HG02870 (cell line): ENCODE results near the gene ZFHX2.

Experiments
- ATAC-seq: cut with Tn5 transposase; IDR thresholded peaks from one replicate; pipeline ENCODE4 v1.9.1; 2021; ENCODE audit warnings: mild to moderate bottlenecking, moderate library complexity; ENCODE audit not compliant: unreplicated experiment

The ZFHX2 gene

DNA sequence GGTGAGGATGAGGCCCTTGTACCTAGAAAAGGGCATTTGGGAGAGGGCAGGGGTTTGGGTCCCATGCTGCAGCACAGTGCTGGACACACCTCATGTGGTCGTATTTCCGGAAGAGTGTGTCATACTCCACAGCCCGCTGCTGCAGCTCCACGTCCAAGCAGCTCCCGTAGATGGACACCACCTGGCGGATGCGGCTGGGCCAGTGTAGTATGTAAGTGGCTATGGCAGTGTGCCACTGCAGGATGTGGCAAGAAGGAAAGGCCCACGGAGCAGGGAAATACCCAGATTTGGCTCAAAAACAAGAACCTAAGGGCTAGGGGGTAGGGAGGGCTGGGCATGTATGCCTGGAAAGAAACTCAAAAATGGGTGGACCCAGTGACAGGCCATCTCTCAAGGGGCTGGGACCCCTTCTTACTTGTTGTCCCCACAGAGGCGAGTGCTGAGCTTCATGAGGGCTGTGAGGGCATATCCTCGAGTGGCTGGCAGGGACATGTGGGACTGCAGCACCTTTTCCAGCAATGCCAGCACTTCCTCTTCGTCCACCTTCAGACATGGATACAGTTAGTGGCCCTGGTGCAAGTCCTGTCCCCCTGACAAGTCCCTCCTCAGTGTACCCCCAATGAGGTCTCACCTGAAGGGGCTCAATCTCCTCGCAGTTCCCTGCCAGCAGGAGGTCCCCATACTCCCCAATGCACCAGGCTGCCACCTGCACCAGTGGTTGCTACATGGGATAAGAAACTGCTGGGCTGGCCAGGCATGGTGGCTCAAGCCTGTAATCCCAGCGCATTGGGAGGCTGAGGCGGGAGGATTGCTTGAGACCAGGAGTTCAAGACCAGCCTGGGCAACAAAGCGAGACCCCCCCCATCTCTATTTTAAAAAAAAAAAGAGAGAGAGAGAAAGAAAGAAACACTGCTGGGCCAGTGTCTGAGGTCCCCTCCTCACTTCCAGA is 10.6 kb upstream of the ZFHX2 start:
- ATAC-seq: no peak

DNA sequence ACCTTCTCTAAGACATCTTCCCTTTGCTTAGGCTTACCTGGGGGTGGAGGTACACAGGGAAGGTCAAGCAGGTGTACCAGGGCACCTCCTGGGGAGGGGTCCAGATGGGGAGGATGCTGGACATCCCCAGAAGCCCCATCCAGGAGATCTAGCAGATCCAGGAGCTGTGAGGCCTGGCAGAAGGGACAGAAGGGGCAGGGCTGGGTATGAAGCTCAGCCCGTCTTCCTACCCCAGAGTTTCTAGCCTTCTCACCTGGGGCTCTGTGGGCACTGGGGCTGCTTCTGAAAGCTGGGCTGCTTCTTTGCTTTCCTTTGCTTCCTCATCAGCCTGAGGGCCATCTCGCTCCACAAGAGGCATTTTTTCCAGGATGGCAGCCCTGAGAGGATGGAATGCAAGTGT is 9.7 kb upstream of the ZFHX2 start:
- no peak for ATAC-seq

DNA sequence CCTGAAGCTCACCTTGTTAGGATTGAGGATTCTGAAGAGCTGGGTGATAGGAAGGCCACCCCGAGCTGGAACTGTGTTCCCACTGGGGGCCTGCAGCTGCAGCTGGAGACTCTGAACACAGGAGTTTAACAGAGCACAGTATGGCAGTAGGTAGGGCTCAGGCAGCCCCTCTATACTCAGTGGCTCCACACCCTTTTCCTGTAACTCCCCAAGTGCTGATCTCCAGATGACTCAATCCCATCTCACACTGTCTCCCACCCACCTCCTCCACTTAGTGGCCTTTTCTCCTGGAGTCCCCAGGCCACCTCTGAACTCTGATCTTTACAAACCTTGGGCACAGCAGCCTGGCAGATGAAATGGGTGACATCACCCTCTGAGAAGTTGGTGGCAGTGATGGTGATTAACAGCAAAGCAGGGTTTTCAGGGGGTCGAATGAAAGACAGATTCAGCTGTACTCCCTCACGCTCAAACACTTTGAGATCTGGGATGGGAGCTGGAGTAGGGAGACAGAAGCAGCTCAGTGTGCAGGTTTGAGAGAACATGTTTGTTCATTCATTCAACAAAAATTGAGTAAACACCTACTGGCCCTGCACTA is 8.5 kb upstream of the ZFHX2 start:
- no peak for ATAC-seq

DNA sequence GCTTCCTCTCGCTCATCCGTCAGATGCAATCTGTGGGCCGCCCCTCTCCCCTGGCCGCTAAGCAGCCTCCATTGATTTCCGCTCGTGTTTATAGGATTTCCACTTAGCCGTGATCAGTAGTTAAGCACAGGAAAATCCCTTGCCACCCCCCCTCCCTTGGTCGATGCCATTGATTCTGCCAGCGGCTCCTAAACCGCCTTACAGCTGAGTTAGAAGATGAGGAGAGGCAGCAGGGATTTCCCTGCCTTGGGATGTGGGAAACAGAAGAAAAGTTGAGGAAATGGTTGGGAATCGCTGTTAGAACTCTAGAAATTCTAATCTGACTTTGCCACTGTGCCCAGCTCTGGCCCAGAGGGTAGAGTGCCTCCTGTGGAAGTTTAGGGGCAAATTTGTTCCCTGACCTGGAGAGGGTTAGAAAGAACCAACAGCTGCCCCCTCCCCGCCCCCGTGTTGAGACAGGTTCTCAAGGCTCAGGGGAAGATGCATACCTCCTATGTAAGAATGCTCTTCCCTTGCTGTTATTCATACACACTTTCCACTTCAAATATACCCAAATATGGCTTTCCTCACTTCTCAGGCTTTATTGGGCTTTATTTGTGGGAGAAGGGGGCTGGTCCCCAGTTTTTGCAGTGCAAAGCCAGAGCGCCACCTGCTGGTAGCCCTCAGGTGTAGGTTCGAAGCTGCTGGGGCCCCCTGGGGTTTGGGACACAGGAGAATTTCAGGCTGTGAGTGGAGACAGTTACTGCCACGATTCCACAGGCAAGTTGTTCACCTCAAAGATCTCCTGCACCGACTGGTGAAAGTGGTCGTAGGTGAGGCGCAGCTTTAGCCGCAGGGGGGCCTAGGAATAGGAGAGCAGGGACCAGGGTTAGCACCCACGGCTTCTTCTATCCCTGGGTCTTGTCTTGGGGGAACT is 7.7 kb upstream of the ZFHX2 start:
- no peak for ATAC-seq

DNA sequence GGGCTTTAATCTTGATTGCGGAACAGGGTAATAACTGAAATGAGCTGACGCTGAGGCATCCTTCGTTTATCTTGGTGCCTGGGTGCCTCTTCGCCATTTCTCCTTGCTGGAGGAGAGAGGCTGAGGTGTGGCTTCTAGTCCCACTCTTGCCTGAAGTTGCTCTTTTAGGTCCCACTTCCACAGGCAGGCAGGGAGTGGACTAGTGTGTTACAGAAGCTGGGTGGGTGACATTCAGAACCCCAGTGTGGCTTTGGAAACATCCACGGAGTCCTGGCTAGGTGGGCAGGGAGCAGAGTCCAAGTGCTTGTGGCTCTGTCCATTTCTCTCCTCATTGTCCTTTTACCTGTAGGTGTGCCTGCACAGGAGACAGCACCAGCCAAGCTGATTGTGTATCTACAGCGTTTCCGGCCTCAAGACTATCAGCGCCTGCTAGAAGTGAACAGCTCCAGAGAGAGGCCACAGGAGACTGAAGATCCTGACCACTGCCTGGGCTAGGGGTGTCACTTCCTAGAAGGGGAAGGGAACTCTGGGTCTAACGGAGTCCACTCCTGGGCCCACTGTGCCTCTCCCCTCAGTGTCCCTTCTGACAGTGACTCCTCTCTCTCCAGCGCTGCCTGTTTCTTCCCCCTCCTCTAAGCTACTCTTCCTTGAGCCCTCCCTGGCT is 6.9 kb upstream of the ZFHX2 start:
- no peak for ATAC-seq

DNA sequence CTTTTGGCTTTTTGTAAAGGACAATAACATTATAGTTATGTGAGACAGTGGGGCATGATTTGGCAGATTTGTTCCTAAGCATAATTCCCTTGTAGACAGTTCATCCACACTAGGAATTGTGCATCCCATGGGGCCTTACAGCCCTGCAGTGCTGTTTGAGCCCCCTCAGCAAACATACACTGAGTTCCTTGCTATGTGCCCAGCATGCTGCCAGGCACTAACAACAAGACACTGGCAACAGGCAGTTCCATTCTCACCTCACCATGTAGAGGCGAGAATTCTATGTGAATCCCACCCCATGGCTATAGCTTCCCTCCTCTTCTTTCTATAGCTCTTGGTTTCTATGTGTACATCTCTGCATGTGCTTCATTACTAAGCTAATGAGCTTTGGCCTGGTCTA is 6.4 kb upstream of the ZFHX2 start:
- ATAC-seq: no peak

DNA sequence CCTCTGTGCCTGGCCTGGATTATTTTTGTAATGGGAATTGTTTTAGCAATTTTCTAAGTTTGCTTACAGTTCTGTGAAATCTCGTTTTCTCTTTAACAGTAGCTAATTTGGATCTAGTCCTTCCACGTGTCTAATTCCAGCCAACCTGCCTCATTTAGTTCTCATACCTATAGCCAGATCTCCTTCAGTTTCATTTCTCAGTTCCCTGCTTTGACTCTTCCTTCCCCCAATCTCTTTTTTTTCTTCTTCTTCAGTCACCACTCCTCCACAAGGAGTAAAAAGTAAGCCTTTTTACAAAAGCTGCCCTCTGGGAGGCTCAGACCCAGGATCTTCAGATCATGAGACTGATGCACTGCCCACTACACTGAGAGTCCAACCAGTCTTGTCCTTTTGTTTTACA is 6.0 kb upstream of the ZFHX2 start:
- ATAC-seq: no peak

DNA sequence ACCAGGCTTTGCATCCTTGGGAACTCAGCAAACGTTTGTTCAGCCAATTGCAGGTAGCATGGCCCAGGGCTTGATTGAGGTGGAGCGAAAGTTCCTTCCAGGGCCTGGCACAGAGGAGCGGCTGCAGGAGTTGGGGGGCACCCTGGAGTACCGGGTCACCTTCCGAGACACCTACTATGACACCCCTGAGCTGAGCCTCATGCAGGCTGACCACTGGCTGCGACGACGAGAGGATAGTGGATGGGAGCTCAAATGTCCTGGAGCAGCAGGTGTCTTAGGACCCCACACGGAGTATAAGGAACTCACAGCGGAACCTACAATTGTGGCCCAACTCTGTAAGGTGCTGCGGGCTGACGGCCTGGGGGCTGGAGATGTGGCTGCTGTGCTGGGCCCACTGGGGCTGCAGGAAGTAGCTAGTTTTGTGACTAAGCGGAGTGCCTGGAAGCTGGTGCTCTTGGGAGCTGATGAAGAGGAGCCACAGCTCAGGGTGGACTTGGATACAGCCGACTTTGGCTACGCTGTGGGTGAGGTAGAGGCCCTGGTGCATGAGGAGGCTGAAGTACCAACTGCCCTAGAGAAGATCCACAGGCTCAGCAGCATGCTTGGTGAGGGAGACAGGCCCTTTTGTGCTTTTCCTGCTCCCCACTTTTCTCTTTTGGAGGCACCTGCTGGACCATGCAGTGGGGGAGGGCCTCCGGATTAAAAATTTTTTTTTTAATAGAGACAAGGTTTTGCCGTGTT is 5.3 kb upstream of the ZFHX2 start:
- no peak for ATAC-seq

GRCh38 chr14:23555882-23556699 is 4.5 kb upstream of the ZFHX2 start, which contains the start of gene THTPA:
Gene THTPA, plus strand, starts transcription at chr14:23556271. Its CDS starts 487 bp downstream, at chr14:23556758.
- peak; percentile 79 for ATAC-seq

- no peak for ATAC-seq
Measured at GRCh38 chr14:23555533-23555881, 3.9 kb upstream of the ZFHX2 start.

- no peak for ATAC-seq
Measured at GRCh38 chr14:23550812-23551265, 726 bp downstream of the ZFHX2 start.

- no peak for ATAC-seq
Measured at GRCh38 chr14:23550131-23550811, 1.3 kb downstream of the ZFHX2 start.

DNA sequence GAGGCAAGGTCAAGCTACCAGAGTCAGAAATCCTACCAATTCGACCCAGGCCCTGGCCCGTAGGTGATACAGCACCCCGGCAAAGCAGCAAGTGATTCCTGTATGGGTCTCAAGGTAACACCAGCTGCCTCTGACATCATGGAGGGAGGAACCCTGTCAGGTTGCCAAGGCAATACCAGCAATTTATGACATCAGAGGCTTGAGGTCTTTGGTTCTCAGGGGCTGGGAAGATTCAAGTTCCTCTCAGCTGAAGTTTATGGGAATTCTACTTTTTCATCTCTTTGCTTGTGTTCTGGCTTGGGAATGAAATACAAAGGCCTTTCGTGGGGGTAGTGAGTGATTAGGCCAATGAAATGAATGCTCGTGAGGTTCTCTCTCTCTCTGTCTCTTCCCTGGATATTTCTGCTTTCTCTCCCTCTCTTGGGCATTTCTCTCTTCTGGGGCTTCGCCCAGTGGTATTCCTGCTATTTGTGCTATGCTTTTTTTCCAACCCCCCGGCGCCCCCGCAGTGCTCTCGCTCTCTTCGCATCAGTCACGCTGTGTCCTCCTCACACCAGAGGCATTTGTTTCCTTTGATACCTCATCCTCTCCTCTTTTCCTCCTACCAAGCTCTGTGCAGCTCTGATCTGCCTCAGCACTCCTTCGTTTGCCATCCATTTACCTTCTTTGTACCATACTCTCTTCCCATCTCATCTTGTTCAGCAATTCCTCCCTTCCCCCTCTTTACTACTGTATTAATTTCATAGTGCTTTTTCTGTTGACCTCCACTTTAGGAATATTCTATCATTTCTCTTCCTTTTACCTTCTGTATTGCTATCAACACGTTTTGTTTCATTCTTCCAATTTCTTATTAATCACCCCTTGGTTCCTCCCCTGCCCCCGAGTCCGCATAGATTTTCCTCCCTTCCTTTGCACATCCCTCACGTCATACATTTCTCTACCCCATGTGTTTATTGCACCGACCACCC is 2.9 kb downstream of the ZFHX2 start:
- no peak for ATAC-seq

DNA sequence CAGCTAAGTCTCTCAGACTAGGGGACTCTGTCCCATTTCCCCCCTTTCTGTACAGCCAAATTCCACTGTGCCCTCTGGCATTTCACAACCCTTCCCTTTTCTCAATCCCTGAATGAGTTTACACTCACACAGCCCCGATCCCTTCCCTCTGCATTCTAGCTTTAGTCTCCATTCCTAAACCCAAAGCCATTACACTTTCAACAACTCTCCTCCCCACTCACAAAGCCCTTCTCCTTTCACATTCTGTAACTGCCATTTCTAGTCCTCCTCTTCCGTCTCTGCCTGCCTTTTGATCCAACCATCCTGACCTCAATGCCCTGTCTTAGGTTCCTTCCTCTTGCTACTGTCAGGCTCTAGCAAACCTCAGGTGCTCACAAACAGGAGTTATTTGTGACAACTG is 3.6 kb downstream of the ZFHX2 start:
- ATAC-seq: no peak

GRCh38 chr14:23546450-23547035 is 5.0 kb downstream of the ZFHX2 start:
- no peak for ATAC-seq

DNA sequence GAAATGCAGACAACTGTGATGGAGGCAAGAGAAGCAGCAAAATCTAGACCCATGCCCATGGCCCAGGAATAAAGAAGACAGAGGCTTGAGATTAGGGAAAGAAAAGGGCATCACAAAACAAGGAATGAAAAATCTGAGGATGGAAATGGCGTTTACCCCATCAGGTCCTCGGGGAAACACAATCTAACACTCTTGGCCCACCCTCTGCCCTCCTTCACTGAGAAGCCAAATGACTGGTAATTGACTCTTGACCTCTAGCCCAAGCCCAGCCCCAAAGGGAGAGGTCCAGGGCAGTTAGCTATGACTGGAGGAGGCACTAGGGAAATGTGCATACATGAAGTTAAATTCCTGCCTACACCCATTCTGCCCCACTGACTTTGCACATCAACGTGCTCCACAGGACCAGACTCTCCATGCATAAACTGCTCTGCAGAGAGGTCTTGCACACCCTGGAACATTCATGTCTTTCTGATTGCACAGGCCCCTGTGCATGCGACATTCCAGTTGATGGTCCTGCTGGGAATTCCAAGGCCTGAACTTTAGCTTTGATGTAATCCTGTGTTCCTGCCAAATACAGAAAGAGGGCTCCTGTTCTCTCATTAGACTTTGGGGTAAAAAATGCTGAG is 5.7 kb downstream of the ZFHX2 start:
- no peak for ATAC-seq
